Osteocyte (in vitro differentiated cells): ENCODE results near the gene CXCL13. TPM values are rescaled to one million over a fixed set of nuclear protein-coding genes. Genes with fewer than 3 reads are reported as not detected.

Experiments
- DNase-seq: peaks from one replicate; pipeline ENCODE4 v3.0.0; 2021; ENCODE audit warnings: mixed read lengths; ENCODE audit not compliant: unreplicated experiment; ENCODE audit errors: extremely low spot score
- H3K27ac Mint-ChIP-seq: one replicate; pipeline ENCODE4 v1.8.0; 2021; ENCODE audit warnings: mild to moderate bottlenecking, mixed read lengths; ENCODE audit not compliant: unreplicated experiment
- H3K27me3 Mint-ChIP-seq: one replicate; pipeline ENCODE4 v1.8.0; 2021; ENCODE audit warnings: mixed read lengths; ENCODE audit not compliant: unreplicated experiment
- H3K36me3 Mint-ChIP-seq: one replicate; pipeline ENCODE4 v1.8.0; 2021; ENCODE audit warnings: mixed read lengths; ENCODE audit not compliant: unreplicated experiment
- H3K4me1 Mint-ChIP-seq: one replicate; pipeline ENCODE4 v1.8.0; 2021; ENCODE audit warnings: mixed read lengths; ENCODE audit not compliant: unreplicated experiment
- H3K4me3 Mint-ChIP-seq: one replicate; pipeline ENCODE4 v1.8.0; 2021; ENCODE audit warnings: mild to moderate bottlenecking, moderate library complexity, mixed read lengths; ENCODE audit not compliant: unreplicated experiment
- H3K9me3 Mint-ChIP-seq: one replicate; pipeline ENCODE4 v1.8.0; 2021; ENCODE audit warnings: mixed read lengths; ENCODE audit not compliant: unreplicated experiment
- total RNA-seq: library from RNA; stranded (reverse); gene quantifications from 2 replicates; pipeline ENCODE4 v1.2.1, GENCODE V29; 2021
- TF ChIP-seq, protein P1 (sequence below): fragments of 200-600 bp; sonication (generic); IDR thresholded peaks from 2 replicates; pipeline ENCODE4 v1.5.0; 2021; ENCODE audit warnings: antibody characterized with exemption, mild to moderate bottlenecking, moderate library complexity

Gene CXCL13
- total RNA-seq, 1 donor from 2014 or later, result not detected

DNA sequence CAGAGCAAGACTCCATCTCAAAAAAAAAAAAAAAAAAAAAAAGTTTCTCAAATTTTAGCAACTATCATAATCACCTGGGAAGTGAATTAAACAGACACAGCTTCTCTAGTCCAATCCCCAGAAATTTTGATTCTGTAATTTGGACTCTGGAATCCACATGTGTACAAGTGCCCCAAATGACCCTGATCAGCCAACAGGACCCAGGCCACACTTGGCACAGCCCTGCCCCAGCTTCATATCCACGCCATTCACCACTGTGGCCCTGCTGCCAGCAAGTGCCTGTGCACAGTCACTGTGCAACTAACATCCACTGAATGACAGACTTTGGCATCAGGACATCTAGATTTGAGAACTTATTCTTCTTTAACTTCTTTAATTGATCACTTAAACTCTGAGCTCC lies 14.1 kb upstream of the CXCL13 start:
- Mint-ChIP-seq H3K4me1 (no peaks in the 10 kb centered on the region), H3K9me3 (no peaks in the 10 kb centered on the region), H3K36me3 (no peaks in the 10 kb centered on the region), H3K4me3 (no peak overlapping the region), H3K27me3 (peaks cover 35% of the 10 kb centered on the region), H3K27ac (no peak overlapping the region)
- DNase-seq, result no peak
- TF ChIP-seq, protein P1, sequence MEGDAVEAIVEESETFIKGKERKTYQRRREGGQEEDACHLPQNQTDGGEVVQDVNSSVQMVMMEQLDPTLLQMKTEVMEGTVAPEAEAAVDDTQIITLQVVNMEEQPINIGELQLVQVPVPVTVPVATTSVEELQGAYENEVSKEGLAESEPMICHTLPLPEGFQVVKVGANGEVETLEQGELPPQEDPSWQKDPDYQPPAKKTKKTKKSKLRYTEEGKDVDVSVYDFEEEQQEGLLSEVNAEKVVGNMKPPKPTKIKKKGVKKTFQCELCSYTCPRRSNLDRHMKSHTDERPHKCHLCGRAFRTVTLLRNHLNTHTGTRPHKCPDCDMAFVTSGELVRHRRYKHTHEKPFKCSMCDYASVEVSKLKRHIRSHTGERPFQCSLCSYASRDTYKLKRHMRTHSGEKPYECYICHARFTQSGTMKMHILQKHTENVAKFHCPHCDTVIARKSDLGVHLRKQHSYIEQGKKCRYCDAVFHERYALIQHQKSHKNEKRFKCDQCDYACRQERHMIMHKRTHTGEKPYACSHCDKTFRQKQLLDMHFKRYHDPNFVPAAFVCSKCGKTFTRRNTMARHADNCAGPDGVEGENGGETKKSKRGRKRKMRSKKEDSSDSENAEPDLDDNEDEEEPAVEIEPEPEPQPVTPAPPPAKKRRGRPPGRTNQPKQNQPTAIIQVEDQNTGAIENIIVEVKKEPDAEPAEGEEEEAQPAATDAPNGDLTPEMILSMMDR, result no peak

DNA sequence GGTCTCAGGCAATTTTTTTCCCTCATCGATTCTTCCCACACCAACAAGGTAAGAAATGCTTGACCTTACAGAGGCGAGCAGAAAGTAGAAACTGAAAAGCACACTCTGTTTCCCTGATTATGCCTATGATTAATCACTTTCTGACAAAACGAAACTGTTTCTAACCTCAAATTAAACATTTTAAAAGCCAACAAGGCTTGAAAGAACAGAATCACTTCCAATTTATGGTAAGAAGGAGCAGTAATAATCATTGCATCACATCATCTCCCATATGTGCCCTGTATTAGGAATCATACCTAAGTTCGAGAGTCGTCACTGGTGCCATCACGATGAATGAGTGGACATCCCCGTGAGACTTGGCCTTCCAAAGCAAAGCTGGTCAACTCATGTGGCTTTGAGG lies 12.5 kb upstream of the CXCL13 start:
- H3K27me3 Mint-ChIP-seq, result peaks cover 34% of the 10 kb centered on the region
- H3K4me3 Mint-ChIP-seq, result no peak overlapping the region
- no peak for DNase-seq
- no peak overlapping the region for H3K27ac Mint-ChIP-seq
- no peaks in the 10 kb centered on the region for H3K9me3 Mint-ChIP-seq
- H3K36me3 Mint-ChIP-seq, result no peaks in the 10 kb centered on the region
- H3K4me1 Mint-ChIP-seq, result no peaks in the 10 kb centered on the region
- TF ChIP-seq, protein P1, result no peak

DNA sequence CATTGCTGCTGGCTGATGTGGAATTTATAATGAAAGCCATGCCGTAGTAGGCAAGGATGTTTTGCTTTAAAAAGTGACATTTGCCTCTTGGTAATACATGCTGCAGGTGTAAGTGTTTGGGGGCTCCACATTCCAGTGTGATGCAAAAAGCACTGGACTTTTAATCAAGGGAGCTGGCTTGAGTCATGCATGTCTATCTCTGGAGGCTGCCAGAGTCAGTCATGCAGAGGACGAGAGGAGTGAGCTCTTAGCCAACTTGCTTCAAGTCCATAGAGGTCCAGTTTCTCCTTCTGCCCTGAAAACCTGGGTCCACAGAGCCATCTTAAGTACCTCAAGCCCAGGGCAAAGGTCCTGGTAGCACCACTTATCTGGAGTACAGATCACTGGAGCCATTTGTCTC lies 11.6 kb upstream of the CXCL13 start:
- no peak for DNase-seq
- Mint-ChIP-seq H3K4me1 (no peaks in the 10 kb centered on the region), H3K36me3 (no peaks in the 10 kb centered on the region), H3K4me3 (no peak overlapping the region), H3K9me3 (no peaks in the 10 kb centered on the region), H3K27ac (no peak overlapping the region), H3K27me3 (peaks cover 30% of the 10 kb centered on the region)
- TF ChIP-seq, protein P1, result no peak

DNA sequence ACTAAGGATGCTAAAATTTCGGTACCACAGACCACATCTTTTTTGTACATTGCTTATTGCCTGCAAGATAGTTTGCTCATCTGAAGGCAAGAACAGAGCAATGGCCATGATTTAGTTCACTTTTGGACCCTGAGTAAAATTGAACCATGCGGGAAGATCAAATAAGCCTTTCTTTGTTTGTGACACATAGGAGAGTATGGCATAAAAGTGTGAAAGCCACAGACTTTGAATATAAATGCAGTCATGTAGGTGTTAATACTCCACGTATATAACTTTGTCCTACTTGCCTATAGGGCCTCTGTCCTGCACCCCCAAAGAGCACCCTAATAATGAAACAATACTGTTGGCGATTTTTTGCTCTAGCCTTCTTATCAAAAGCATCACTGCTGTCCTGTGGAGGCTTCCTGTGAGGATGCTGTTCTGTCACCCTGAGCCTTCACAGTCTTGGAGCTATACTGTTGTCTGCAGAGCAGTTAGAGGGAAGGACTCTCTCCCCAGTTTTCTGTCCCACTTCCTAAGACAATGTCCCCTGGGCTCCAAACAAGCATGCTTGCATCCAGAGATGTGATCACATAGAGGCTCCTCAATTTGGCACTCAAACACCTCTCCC lies 10.2 kb upstream of the CXCL13 start:
- TF ChIP-seq, protein P1, result no peak
- no peaks in the 10 kb centered on the region for H3K9me3 Mint-ChIP-seq

DNA sequence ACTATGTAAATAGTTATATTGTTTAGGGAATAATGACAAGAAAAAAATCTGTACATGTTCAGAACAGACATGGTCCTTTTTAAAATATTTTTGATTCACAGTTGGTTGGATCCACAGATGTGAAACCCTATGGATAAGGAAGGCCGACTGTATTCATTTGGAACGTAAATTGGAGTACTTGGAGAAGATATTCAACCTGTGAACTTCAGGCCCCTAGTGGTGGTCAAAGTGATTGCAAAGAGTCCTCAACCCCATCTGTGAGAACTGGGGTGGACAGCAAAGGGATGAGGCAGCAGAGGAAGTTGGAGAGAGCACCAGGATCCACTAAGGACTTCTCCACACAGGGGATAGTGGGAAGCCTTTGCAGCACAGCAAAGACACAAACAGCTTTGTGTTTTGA lies 6.2 kb upstream of the CXCL13 start:
- Mint-ChIP-seq H3K4me3 (no peak overlapping the region), H3K36me3 (no peaks in the 10 kb centered on the region), H3K4me1 (no peaks in the 10 kb centered on the region), H3K27me3 (peaks cover 55% of the 10 kb centered on the region), H3K9me3 (no peaks in the 10 kb centered on the region), H3K27ac (no peak overlapping the region)
- TF ChIP-seq, protein P1, result peak; percentile 53
- no peak for DNase-seq

More for the DNA sequence above, 10.2 kb upstream of the CXCL13 start:
- DNase-seq, result no peak
- H3K36me3 Mint-ChIP-seq, result no peaks in the 10 kb centered on the region
- peaks cover 36% of the 10 kb centered on the region for H3K27me3 Mint-ChIP-seq
- no peak overlapping the region for H3K4me3 Mint-ChIP-seq
- no peak overlapping the region for H3K27ac Mint-ChIP-seq
- no peaks in the 10 kb centered on the region for H3K4me1 Mint-ChIP-seq
